ENCODE results near the gene KCNMA1.

The KCNMA1 gene

DNA sequence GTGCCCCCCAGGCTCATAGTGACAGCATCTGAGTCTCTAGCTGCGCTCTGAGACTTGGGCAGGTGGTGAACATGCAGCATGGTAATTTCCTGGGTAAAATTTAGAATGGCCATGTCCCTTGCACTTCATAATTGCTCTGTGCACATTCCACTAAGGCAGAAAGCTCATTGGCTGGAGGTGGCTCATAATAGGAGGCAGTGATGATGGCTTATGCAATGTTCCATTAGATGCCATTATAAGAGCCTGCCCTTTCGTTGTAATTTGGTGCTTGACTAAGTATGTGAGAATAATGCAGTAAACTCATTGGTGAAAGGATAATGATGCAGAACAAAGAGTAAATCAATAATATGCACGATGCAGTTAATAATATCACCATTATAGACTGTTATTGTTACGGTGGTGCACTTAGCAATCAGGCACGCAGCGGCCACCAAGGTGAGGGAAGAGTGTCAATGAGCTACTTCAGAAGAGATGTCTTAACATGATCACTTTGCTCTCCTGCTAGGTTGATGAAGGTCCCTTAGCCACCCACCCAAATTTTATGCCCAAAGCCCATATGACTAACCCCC, 545.9 kb downstream of the KCNMA1 start:
- TF ChIP-seq, protein P1, sequence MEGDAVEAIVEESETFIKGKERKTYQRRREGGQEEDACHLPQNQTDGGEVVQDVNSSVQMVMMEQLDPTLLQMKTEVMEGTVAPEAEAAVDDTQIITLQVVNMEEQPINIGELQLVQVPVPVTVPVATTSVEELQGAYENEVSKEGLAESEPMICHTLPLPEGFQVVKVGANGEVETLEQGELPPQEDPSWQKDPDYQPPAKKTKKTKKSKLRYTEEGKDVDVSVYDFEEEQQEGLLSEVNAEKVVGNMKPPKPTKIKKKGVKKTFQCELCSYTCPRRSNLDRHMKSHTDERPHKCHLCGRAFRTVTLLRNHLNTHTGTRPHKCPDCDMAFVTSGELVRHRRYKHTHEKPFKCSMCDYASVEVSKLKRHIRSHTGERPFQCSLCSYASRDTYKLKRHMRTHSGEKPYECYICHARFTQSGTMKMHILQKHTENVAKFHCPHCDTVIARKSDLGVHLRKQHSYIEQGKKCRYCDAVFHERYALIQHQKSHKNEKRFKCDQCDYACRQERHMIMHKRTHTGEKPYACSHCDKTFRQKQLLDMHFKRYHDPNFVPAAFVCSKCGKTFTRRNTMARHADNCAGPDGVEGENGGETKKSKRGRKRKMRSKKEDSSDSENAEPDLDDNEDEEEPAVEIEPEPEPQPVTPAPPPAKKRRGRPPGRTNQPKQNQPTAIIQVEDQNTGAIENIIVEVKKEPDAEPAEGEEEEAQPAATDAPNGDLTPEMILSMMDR (IDR thresholded peaks at IDR 0.05) = no peak
- Histone ChIP-seq H3K4me3 (ENCODE audit: low read depth in 1 of 2, low read length in 1 of 2) (no peak overlapping the region), H3K27ac (no peak overlapping the region), H3K4me1 (ENCODE audit: control insufficient read depth in 1 of 2, insufficient read depth in 1 of 2, low read depth in 1 of 2, low read length in 1 of 2) (peaks cover 0 to 2% of the 10 kb centered on the region in 2 experiments), H3K36me3 (no peaks in the 10 kb centered on the region), H3K9me3 (no peaks in the 10 kb centered on the region), H3K27me3 (peaks cover 24% of the 10 kb centered on the region)

DNA sequence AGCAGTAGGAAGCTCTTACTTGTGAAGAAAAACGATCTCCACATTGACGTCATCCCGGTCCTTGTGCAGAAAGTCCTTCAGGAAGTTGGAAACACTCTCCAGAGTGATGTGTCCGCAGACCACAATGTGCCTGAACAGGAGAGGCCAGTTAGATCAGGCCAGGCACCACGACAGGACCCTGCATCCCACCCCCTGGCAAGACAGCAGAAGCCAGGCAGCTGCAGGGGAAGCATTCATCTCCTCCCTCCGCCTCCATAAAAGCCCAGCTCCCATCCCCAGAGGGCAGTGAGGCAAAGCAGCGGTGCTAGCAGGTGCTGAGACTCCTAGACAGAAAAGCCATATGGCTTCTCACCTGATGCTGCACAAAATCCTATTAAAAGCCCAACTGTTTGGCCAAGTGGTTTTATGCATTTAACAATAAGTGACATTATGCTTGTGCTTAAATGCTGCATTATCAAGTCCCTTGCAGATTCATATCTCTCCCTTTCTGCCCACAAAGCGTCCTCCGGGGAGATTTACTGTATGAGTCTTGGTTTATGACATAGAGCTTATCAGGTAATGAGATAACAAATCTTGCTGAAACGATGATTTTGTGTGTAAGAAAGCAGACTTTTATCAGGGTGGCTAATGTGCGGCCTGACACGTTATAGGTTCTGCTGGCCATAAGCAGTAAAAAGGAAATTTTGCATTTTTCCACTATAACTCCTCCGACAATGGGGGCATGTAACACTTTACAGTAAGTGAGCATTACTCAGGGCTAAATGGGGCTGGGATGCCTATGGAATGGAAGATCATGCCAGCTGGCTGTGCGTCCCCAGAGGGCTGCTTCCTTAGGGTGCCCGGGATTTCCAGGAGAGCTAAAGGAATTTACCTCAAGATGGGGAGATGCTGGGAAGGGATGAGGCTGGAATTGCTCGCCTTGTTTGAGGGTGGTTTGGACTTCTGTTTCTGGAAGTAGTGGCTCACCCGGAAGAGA, 546.9 kb downstream of the KCNMA1 start:
- Histone ChIP-seq H3K36me3 (no peaks in the 10 kb centered on the region), H3K4me1 (ENCODE audit: control insufficient read depth in 1 of 2, insufficient read depth in 1 of 2, low read depth in 1 of 2, low read length in 1 of 2) (no peaks in the 10 kb centered on the region), H3K27me3 (peaks cover 24% of the 10 kb centered on the region), H3K4me3 (ENCODE audit: low read depth in 1 of 2, low read length in 1 of 2) (no peak overlapping the region), H3K9me3 (no peaks in the 10 kb centered on the region), H3K27ac (no peak overlapping the region)
- TF ChIP-seq, protein P1 (IDR thresholded peaks at IDR 0.05) = no peak

DNA sequence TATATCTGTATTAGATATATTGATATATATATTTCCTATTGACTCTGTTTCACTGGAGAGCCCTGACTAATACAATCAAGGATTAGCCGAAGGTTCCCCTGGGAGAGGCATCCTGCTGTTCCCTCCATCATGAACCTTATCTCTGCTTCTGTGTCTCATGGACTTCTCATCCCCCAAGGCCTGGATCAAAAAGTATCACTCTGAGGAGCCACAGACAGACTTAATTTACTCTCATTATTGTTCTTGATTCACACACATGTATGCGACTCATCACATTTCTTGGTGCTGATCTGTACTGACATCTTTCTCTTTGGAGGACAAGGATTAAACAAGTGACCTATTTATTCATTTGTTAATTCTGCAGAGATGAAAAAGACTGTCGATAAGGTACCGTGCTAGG, 550.2 kb downstream of the KCNMA1 start:
- Histone ChIP-seq H3K27ac (no peak overlapping the region), H3K27me3 (peaks cover 19% of the 10 kb centered on the region), H3K4me1 (ENCODE audit: control insufficient read depth in 1 of 2, insufficient read depth in 1 of 2, low read depth in 1 of 2, low read length in 1 of 2) (no peaks in the 10 kb centered on the region), H3K4me3 (ENCODE audit: low read depth in 1 of 2, low read length in 1 of 2) (no peak overlapping the region), H3K36me3 (no peaks in the 10 kb centered on the region), H3K9me3 (no peaks in the 10 kb centered on the region)
- TF ChIP-seq, protein P1 (IDR thresholded peaks at IDR 0.05) = no peak

DNA sequence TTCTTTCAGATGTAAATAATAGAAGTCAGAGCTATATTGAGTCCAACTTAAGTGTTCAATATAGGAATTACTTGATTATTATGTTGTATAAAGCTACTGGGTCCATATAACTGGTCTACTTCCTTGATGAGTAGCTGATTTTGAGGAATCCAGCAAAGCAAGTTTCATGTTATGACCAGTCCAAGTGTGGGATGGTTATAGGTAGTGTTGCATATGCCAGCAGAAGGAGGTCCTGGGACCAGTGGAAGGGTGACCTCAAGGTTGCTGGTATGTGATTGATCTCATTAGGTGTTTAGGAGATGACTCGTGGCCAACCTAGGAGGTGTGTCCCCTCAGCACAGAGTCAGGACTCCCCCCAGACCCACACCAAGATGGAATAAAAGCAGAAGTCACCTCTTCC, 551.5 kb downstream of the KCNMA1 start:
- TF ChIP-seq, protein P1 (IDR thresholded peaks at IDR 0.05) = no peak
- no peaks in the 10 kb centered on the region for H3K4me1 ChIP-seq (ENCODE audit: control insufficient read depth in 1 of 2, insufficient read depth in 1 of 2, low read depth in 1 of 2, low read length in 1 of 2)

DNA sequence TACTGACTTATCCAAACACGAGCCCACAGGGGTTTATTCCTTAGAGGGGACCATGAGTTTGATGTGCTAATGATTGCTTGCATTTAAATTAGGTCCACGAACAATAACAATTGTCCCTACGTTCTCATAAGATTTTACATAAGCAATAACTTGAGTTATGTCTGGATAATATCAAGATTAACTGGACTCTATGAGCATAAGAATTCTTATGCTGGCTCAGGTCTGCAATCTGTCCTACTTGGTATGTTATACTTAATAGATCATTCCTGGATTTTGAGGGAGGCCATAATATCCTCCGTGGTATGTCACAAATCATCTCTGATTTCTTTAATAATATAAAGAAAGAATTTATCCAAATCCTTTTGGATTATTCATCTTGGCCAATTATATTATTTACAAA, 552.3 kb downstream of the KCNMA1 start:
- H3K4me3 ChIP-seq (ENCODE audit: low read depth in 1 of 2, low read length in 1 of 2) = no peak overlapping the region
- no peaks in the 10 kb centered on the region for H3K36me3 ChIP-seq
- TF ChIP-seq, protein P1 (IDR thresholded peaks at IDR 0.05) = no peak
- no peak overlapping the region for H3K27ac ChIP-seq
- peaks cover 10% of the 10 kb centered on the region for H3K27me3 ChIP-seq
- no peaks in the 10 kb centered on the region for H3K9me3 ChIP-seq
- peaks cover 3% of the 10 kb centered on the region in 2 experiments for H3K4me1 ChIP-seq (ENCODE audit: control insufficient read depth in 1 of 2, insufficient read depth in 1 of 2, low read depth in 1 of 2, low read length in 1 of 2)

More for the DNA sequence above, 551.5 kb downstream of the KCNMA1 start:
- H3K27me3 ChIP-seq = peaks cover 17% of the 10 kb centered on the region
- no peak overlapping the region for H3K4me3 ChIP-seq (ENCODE audit: low read depth in 1 of 2, low read length in 1 of 2)
- no peak overlapping the region for H3K27ac ChIP-seq
- no peaks in the 10 kb centered on the region for H3K36me3 ChIP-seq
- no peaks in the 10 kb centered on the region for H3K9me3 ChIP-seq
